GM12864 (cell line): Measurements from ENCODE around the gene TMEM220.

Experiments used
- DNase-seq: peaks from one replicate; pipeline ENCODE4 v3.0.0-alpha.2; 2011; ENCODE audit warnings: low read depth
- H3K4me3 ChIP-seq: 2 replicates; pipeline ENCODE4 v1.5.1; 2011; ENCODE audit warnings: mild to moderate bottlenecking, low read depth, low read length, control low read depth
- CTCF ChIP-seq: IDR thresholded peaks from 2 replicates; pipeline ENCODE4 v1.5.1; 2011; ENCODE audit warnings: low read depth, mild to moderate bottlenecking, moderate library complexity, low read length, control low read depth, inconsistent platforms; ENCODE audit errors: missing control alignments

TMEM220 gene

GRCh38 chr17:10767232-10767631, 37.4 kb upstream of the TMEM220 start:
- no peak overlapping the region for H3K4me3 ChIP-seq
- TF ChIP-seq CTCF: no peak
- DNase-seq: no peak

- no peak overlapping the region for H3K4me3 ChIP-seq
- no peak for TF ChIP-seq CTCF
- DNase-seq: no peak
Observed at GRCh38 chr17:10762037-10762436, 32.2 kb upstream of the TMEM220 start.

- TF ChIP-seq CTCF: no peak
- DNase-seq: no peak
- no peak overlapping the region for H3K4me3 ChIP-seq
Observed at GRCh38 chr17:10761281-10761680, 31.5 kb upstream of the TMEM220 start.

- no peak overlapping the region for H3K4me3 ChIP-seq
- TF ChIP-seq CTCF: no peak
- no peak for DNase-seq
Observed at GRCh38 chr17:10758062-10758461, 28.2 kb upstream of the TMEM220 start.

GRCh38 chr17:10757647-10758046, 27.8 kb upstream of the TMEM220 start:
- TF ChIP-seq CTCF: no peak
- H3K4me3 ChIP-seq: no peak overlapping the region

GRCh38 chr17:10757067-10757466, 27.2 kb upstream of the TMEM220 start:
- no peak for TF ChIP-seq CTCF
- no peak overlapping the region for H3K4me3 ChIP-seq
- no peak for DNase-seq

More at GRCh38 chr17:10757647-10758046, 27.8 kb upstream of the TMEM220 start:
- DNase-seq: no peak

GRCh38 chr17:10756619-10757018, 26.8 kb upstream of the TMEM220 start:
- no peak overlapping the region for H3K4me3 ChIP-seq
- no peak for TF ChIP-seq CTCF
- DNase-seq: no peak
